NCI-H524 (cell line): Measurements from ENCODE around the gene HSPB9.

Source experiments
- DNase-seq, 2 experiments: peaks; one replicate each; lab custom pipeline; 2025; lab: John Stamatoyannopoulos, UW

The HSPB9 gene

DNA sequence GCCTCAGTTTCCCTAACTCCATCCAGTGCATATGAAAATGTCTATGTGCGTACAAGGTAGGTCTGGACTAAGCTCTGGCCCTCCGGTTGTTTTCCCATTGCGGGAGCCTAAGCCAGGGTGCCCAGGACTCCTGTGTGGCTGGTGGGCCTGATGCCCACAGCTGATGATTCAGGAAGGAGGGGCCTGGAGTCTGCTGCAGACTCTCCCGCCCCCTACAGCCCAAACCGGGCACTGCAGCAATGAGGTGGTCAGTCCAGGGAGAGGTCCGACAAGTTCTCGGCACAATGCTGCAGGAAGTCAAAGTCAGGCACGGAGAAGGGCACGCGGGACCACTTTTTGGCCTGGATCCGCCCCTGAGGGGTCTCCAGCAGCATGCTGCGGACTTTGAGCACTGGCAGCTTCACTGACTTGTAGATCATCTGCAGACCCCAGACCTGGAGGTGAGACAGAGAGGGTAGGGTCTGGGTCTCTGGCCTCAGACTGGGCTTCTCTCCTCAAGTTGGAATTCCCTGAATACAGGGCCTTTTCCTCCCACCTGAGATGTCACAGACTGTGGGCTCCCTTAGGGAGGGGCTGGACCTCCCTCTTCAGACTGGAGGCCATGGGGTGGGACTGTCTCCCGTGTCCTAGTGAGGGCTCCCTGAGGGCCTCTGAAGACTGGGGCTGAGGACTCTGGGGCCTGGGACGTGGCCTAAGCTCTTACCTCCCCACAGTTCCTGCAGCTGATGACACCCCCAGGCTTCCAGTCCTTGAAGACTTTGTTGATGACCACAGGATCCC lies 20.9 kb upstream of the HSPB9 start:
- peak; percentile 18 to 61 for DNase-seq

DNA sequence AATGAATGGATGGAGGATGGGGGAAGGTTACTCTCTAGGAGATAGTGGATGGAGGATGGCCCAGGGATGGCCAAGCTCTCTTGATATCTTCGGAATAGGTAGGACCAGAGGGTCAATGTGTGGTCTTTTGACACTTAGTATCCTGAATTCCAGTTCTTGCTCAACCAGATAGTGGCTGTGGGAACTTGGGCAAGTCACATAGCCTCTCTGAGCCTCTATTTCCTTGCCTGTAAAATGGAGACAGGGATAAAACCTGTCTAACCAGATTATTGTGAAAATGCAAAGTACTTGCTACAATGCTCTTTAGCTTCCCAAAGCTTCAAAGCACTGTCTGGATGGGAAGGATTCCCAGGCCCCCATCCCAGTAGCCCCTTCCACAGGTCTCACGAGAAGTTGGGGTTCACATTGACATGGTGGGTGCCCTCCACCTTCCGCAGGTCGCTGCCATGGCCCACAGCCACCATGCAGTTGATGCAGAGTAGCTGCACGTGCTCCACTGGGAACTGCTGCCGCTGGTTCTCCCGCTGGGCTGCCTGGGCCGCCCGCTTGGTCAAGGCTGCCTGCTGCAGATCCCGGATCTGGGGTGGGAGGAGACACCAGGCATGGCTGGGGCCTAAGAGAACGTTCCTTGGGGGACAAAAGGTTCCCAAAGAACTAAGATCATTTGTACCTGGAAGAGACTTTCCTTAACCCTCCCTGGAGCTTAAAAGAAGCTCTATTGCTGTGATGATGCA lies 19.2 kb upstream of the HSPB9 start:
- no peak for DNase-seq

DNA sequence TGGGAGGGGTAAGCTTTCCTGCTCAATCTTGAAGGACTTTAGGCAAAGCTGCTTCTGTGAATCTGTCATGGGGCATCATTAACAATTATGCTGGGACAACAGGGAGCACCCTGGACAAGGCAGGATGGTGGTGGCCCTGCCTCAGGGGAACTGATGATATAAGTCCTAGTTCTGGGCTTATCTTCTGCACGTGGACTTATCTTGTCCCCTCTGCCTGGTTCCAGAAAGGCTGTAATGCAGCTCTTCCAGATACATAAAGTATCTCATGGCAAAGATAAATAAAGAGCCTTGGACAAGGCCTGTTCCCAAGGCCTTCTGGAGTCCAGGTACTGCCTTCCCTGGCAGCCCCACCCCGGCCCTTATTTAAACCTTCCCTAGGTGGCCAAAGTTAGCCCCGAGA lies 18.3 kb upstream of the HSPB9 start:
- no peak for DNase-seq

DNA sequence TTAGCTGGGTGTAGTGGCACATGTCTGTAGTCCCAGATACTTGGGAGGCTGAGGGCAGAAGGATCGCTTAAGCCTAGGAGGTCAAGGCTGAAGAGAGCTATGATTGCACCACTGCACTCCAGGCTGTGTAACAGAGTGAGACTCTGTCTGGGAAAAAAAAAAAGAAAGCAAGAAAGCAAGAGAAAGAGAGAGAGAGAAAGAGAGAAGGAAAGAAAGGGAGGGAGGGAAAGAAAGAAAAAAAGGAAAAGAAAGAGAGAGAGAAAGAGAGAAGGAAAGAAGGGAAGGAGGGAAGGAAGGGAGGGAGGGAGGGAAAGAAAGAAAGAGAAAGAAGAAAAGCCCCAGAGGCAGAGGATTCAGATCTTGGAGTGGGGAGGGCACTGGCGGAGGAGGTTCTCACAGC lies 16.6 kb upstream of the HSPB9 start:
- DNase-seq = no peak

DNA sequence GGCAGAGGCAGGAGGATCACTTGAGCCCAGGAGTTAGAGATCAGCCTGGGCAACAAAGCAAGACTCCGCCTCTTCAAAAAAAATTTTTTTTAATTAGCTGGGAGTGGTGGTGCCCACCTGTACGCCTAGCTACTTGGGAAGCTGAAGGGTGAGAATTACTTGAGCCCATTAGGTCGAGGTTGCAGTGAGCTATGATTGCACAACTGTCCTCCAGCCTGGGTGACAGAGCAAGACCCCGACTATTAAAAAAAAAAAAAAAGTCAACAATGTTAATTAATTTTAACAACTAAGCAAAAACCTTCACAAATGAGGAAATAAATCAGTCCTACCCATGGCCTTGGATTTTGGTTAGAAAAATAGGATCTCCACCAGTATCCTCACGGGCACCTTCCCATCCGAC lies 15.5 kb upstream of the HSPB9 start:
- no peak for DNase-seq

DNA sequence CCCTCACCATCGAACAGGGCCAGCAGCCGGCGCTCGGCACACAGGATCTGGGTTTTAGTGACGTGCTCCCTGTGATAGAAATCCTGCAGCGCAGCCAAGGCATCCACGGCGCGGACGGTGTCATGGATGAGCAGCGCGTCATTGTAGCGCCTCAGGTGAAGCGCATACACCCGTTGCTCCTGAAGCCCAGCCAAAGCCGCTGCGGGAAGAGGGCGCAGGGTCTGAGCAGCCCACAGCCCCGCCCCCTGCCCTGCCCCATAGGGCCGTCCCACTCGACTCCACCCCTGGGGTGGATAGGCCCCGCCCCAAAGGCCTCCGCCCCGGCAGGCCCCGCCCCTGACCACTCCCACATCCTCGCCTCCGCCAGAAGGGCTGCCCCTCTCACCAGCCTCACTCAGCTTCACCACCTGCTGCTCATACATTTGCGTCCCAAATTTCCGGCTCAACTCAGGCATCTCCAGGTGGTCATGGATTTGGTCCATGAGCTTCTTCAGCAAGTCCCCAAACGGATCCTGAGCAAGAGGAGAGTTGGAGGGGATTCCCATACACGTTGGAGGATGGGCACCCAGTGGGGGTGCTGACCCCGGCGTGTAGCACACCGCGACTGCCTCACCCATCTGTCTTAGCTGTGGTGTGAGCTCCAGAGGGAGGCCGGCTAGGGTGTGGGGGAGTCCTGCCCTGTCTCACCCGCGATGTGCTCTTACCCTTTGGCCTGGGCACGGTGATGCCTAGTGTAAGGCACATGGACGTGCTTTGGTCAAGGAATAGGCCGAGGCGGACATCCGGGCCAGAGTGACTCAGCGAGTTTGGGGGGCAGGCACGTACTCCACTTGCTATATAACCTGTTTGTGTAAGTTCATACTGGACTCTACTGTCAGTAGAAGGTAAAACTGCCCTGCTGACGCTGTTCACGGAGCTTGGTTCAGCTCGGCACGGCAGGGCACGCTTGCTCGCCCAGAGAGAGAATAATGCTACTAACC lies 14.7 kb upstream of the HSPB9 start:
- peak; percentile 90 to 96 for DNase-seq

DNA sequence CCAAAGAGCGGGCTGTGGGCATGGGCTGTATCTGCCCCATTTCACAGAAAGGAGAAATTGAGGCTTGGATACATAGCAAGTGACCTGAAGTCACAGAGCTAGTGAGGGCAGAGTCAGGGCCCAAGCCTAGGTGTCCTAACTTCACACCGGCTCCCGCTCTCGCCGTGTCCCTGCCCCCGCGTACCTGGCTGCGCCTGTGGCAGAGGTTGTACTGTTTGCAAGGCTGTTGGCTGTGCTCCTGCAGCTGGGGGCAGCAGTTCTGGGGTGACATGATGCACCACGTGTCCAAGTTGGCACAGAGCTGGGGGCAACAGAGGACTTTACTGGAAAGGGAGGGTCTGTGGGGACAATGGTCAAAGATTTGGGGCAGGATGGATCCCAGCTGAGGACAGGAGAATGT lies 13.5 kb upstream of the HSPB9 start:
- DNase-seq = no peak

DNA sequence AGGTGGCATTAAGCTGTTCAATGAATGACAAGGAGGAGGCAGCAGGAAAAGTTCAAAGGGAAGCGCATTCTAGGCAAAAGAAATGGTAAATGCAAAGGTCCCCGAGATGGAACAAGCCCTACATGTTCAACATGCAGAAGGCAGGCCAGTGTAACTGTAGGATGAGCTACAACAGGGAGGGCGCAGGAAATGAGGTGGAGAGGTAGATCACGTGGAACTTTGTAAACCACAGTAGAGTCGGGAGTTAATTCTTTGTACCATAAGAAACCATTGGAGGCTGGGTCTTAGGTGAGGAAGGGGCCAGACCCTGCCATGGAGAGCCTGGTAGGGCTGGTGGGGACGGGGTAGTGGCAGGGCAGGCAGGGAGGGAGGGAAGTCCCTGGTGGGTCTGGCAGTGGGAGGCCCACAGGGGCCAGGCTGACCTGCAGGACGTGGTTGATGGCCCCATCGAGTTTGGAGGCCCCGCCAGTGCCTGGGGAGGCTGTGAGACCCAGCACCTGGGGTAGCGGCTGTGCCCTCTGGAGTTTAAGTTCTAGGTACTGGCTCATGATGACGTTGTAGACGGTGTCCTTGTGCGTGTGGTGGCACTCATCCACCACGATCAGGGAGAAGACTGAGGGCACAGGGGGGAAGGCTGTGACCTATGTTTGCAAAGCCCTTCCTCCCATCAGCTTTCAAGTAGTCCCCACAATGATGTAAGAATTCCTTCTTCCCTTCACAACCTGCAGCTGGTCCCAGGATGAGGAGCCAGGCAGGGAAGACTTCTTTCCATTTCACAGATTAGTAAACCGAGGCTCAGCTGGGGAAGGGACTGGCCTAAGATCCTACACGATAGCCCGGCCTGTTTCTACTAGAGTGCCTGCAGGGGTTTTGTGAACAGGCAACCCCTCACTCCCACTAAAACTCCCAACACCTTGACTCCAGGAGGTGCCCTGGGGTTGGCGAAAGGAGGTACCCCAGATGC lies 12.0 kb upstream of the HSPB9 start:
- no peak for DNase-seq

DNA sequence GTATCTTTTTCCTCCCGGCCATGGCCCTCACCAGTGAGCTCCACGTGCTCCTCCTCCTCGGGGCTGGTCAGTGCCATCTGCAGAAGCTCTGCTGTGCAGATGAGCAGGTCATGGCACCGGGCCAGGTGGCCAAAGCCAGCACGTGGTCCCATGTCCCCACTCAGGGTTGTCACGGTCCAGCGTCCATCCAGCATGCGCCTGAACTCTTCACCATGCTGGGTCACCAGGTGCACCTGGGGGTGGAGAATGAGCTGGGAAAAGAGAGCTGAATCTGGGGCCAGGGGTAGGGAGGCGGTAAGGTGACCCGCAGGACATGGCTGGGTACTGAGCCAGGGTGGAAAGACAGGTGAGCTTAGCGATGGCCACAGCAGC lies 11.4 kb upstream of the HSPB9 start:
- no peak for DNase-seq

DNA sequence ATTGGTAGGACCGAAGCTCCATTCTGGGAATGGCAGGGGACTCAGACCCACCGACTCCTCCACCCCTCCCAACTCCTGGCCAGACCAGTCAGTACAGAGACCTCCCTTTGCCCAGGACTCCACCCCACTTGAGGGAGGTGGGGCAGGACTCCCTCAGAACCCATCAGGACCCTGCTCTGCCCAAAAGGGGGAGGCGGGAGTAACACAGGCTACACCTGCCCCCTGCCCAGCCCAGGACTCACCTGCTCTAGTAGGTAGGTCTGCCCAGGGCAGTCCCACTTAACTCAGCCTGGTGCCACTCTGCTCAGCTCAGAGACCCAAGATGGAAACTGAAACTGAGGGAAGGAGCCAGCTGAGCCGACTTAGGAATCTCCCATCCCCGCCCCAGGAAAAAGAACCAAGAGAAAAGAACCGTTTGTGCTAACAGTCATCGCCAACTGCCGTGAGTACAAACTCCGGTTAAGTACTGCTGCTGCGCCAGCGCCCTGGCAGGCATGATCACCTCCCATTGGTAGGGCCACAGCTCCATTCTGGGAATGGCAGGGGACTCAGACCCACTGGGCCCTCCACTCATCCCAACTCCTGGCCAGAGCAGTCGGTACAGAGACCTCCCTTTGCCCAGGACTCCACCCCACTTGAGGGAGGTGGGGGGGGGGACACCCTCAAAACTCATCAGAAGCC lies 10.6 kb upstream of the HSPB9 start:
- DNase-seq = no peak

DNA sequence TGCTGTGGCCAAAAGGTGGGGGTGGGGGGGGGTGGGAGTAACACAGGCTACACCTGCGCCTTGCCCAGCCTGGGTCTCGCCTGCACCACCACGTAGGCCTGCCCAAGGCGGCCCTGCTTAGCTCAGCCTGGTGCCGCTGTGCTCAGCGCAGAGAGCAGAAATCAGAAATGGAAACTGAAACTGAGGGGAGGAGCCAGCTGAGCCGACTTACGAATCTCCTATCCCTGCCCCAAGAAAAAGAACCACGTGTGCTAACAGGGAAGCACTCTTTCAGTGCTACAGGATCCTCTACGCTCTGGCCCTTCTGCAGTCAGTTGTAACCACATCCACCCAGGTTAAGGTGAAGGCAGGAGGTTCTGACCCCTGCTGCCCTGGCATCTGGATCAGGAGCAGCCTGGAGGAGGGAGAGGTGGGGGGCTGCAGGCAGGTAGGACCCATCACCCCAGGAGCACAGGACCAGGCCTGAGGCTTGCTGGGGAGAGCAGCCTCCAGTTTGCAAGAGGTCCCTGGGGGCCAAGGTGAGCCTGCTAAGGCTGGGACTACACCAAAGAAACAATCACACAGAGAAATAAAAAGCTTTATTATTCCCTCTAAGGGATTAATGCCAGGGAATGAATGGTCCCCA lies 9.9 kb upstream of the HSPB9 start, which contains the start of gene DHX58:
DHX58 (minus strand) TSS at position 163 of the 625 bp plus-strand sequence. CDS start 822 bp downstream, outside the sequence.
- no peak for DNase-seq

DNA sequence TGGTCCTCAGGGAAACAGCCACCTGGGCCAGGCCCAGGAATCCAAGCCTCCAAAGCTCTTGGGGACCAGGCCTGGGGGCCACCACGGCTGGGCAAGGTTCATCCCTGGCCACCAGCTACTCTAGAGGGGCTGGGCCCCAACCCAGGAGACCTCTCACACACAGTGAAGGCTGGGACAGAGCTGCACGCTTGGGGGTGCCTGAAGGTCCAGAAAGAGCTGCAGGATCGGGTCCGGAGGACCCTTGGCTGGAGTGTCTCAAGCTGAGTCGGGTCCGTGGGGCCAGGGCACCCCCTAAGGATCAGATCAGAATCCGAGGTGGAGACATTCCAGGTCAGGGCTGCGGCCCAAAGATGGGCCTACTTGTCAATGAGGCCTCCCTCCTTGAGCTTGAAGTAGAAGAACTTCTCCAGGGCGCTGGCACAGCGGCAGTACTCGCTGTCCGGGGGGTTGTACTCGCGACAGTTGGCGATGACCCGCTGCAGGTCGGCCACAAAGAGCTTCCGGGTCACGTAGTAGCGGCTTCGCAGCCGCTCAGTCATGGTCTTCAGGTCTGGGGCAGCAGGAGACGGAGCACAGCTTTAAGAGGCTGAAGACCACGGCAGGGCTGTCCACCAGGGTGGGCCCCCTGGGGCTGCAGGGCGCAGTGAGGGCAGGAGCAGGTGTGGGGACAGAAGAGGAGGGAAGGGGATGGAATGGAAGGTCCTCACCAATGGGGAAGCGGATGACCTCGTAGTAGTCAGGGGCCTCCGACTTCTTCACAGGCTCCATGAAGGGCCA lies 9.1 kb upstream of the HSPB9 start:
- no peak for DNase-seq

DNA sequence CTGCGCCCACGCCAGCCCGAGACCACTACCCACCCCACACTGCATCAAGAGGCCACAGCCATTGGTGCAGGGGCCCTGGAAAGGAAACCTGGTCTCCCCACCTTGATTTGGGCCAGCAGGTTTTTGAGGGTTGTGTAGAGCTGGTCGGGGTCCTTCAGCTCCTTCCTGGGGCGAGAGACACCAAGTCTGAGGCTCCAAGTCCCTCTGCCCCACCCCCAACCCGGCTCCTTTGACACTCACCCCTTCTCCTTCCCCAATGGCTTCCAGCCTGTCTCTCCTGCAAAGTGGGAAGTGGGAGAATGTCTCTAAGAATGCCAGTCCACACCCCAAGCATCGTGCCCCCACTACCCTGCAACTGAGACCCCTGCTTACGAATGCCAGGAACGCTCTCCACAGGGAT lies 8.5 kb upstream of the HSPB9 start:
- DNase-seq = no peak

DNA sequence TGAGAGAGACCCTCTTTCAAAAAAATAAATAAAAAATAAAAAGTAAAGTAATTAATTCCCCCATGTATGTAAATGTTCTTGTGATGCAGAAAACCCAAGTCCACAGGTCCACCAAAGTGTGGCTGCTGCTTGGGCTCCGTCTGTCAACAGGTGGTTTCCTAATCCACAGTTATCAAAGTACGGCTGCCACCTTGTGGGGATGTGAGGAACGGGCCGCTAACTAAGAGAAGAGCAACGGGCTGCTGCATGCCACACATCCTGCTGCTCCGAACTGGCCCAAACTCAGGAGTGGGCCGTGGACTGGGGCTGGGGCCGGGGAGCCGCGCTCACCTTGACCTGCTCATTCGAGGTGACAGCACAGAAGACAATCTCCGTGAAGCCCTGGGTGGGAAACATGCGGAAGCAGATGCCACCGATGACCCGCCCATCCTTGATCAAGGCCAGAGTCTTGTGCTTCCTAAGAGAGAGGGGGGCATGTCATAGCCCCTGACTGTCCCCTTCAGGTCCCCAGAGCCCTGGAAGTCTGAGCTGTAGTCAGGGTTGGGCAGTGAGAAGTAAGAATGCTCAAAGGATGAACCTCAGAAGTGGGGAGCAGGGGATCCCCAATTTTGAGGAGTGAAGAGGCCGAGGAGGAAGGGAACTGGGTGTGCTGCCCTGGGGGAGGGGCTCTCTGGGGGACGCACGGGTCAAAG lies 5.8 kb upstream of the HSPB9 start:
- peak; percentile 72 to 82 for DNase-seq

DNA sequence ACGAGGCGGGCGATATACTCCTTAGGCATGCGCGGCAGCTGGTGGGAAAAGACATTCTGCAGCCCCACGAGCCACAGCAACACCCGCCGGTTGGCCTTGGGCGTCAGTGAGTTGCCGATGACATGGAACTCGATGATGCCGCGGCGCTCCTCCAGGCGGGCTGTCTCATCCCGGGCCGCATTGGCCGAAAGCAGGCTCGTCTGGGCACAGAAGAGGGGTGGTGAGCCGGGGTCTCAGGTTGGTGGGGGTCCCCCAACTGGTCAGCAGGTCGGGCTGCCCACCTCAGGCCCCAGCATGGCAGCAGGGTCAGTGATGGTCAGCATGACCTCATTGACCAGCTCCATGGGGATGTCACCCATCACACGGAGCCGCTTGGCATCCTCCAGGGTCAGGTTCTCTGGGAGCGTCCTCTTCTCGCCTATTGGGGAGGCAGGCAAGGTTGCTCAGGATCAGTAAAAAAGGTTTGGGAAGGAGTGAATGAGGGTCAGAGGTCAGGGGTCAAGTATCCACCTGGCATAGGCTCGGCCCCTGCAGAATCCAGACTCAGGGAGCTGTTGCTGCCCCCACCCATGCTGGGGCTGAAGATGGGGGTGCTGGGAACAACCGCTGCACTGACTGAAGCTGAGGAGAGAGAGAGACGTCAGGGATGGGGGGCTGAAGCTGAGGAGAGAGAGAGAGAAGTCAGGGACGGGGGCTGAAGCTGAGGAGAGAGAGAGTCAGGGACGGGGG lies 5.0 kb upstream of the HSPB9 start:
- no peak for DNase-seq

DNA sequence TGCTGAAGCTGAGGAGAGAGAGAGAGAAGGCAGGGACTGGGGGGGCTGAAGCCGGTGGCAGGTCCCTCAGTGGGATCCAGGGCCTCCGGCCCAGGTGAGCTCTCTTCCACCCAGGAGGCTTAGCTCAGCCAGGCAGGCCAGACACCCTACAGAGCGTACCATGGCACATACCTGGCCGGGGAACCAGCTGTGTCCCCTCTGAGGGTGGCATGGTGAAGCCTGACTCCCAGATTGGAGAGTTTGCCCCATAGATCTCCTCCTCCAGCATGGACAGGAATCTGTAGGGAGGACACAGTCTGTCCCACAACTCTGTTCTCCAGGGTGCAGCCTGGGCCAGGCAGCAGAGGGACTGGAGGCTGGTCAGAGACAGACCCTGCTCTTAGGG lies 4.5 kb upstream of the HSPB9 start:
- no peak for DNase-seq

DNA sequence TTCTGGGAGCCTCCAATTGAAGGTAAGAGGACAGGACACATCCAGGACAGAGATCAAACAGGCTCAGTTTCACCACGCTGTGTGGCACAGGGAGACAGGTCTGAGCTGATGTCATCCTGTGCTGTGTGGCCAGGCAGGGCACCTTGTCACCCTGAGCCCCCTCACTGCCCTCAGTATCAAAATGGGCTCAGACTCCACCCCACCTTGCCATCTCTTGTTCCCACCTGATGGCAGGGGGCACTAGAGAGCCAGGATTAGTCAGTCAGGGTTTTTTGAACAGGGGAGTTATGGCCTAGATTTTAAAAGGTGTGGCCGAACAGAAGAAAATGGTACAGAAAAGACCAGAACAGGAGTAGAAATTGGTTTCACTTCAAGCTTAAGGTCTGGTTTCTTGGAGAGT lies 4.1 kb upstream of the HSPB9 start:
- DNase-seq = peak; percentile 15 to 47

DNA sequence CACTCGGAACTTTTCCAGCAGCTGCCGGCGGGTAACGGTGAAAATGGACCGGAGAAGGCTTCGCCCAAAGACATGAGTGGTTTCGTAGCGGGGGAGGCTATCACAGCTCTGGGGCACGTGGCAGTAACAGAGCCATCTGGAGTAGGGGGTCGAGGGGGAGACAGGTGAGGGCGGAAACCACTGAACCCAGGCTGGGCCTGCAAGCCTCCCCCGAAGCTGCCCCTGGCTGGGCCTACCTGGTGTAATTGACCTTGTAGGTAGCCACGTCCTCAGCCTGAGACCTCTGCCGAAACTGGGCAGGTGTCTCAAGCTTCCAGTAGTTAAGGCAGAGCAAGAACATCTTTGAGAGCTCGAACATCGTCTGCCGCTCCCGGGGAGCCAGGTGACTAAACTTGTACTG lies 3.3 kb upstream of the HSPB9 start:
- DNase-seq = no peak
